ENCODE data around the gene P2RY1.
A peak's percentile ranks its signal among the peaks of the same experiment; 100 is the strongest.
"Not testable (repeated sequence)": the region's sequence is repeated elsewhere in the genome, so short reads cannot be mapped to it uniquely, and the experiment has no call there.

Gene P2RY1

DNA sequence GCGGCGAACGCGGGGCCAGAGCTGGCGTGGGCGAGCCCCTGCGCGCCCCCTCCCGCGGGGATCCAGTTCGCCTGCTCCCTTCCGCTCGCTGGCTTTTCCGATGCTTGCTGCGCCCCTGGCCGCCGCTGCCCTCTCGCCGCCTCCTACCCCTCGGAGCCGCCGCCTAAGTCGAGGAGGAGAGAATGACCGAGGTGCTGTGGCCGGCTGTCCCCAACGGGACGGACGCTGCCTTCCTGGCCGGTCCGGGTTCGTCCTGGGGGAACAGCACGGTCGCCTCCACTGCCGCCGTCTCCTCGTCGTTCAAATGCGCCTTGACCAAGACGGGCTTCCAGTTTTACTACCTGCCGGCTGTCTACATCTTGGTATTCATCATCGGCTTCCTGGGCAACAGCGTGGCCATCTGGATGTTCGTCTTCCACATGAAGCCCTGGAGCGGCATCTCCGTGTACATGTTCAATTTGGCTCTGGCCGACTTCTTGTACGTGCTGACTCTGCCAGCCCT, 721 bp downstream of the P2RY1 start:
- no peak for FAIRE-seq

GRCh38 chr3:152836269-152836668, 1.3 kb downstream of the P2RY1 start:
- FAIRE-seq (peak; percentile 53), DNase-seq (ENCODE audit: insufficient read length, low spot score) (no peak)

More for the DNA sequence above, 721 bp downstream of the P2RY1 start:
- peak; percentile 4 for DNase-seq (ENCODE audit: insufficient read length, low spot score)

DNA sequence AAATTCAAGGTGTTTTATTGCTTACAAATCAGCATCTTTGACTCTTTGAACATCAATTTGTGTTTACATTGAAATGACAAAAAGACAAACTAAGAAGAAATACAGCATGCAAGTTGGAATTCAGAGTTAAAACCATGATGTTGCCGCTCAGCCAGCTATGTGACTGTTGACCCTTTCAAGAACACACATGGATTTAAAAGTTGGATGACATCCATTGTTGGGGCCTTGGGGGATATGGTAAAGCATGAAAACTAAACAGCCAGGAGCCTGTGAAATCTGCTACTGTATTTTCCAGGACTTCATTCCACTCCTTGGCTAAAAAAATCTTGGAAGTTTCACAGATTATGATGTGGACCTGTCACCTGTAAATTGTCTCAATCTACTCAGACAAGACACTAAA, 4.6 kb downstream of the P2RY1 start:
- FAIRE-seq (no peak), DNase-seq (ENCODE audit: insufficient read length, low spot score) (no peak)

DNA sequence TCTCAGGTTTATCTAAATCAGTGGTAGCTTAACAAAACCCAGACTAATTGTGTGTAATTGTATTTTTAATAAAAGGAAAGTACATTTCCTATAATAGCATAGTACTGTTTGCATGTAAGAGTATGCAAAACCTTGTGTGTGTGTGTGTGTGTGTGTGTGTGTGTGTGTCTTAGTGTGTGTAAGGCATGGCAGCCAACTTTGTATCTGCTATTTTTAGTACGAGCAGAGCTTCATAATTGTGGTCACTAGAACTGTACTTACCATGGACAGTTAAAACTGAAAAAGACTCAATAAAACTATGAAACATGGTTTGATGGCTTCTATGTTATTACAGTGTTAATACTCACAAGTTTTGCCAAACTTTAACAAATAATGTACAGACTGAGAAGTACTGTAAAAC, 6.2 kb downstream of the P2RY1 start:
- DNase-seq (ENCODE audit: insufficient read length, low spot score) (no peak), FAIRE-seq (no peak)

GRCh38 chr3:152842413-152842812, 7.5 kb downstream of the P2RY1 start:
- FAIRE-seq: no peak

DNA sequence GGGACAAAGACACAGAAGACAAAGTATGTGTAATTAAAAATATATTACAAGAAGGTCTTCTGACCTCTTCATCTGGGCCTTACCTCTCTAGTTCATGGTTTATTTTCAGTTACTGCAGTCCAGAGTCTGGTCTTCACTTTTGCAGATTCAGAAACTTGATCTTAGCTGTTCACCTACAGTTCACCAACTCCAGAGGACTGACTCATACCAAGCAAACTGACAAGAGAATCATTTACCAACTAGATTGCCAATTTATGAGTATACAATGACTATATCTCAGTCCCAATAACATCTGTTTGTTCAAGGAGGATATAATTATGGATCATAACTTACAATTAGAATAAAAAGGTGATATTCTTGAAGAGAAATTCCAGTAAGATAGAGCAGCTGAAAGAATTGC, 9.0 kb downstream of the P2RY1 start:
- DNase-seq (ENCODE audit: insufficient read length, low spot score) (no peak), FAIRE-seq (no peak)

More at GRCh38 chr3:152842413-152842812, 7.5 kb downstream of the P2RY1 start:
- DNase-seq (ENCODE audit: insufficient read length, low spot score): no peak

DNA sequence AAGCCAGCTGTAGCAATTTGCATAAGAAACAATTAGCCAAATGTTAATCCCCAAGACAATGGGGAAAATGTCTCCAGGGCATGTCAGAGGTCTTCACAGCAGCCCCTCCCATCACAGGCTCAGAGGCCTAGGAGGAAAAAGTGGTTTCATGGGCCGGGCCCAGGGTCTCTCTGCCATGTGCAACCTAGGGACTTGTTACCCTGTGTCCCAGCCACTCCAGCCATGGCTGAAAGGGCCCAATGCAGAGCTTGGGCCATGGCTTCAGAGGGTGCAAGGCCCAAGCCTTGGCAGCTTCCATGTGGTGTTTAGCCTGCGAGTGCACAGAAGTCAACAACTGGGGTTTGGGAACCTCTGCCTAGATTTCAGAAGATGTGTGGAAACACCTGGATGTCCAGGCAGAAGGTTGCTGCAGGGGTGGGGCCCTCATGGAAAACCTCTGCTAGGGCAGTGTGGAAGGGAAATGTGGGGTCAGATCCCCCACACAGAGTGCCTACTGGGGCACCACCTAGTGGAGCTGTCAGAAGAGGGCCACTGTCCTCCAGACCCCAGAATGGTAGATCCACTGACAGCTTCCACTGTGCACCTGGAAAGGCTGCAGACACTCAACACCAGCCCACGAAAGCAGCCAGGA, 11.8 kb downstream of the P2RY1 start:
- not testable (repeated sequence) for DNase-seq (ENCODE audit: insufficient read length, low spot score); FAIRE-seq

DNA sequence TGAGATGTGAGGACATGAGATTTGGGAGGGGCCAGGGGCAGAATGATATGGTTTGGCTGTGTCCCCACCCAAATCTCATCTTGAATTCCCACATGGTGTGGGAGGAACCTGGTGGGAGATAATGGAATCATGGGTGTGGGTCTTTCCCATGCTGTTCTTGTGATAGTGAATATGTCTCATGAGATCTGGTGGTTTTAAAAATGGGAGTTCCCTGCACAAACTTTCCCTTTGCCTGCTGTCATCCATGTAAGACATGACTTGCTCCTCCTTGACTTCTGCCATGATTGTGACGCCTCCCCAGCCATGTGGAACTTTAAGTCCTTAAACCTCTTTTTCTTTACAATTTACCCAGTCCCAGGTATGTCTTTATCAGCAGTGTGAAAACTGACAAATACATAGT, 12.7 kb downstream of the P2RY1 start:
- DNase-seq (ENCODE audit: insufficient read length, low spot score); FAIRE-seq: not testable (repeated sequence)

GRCh38 chr3:152849996-152850578, 15.2 kb downstream of the P2RY1 start:
- DNase-seq (ENCODE audit: insufficient read length, low spot score): no peak
- no peak for FAIRE-seq

DNA sequence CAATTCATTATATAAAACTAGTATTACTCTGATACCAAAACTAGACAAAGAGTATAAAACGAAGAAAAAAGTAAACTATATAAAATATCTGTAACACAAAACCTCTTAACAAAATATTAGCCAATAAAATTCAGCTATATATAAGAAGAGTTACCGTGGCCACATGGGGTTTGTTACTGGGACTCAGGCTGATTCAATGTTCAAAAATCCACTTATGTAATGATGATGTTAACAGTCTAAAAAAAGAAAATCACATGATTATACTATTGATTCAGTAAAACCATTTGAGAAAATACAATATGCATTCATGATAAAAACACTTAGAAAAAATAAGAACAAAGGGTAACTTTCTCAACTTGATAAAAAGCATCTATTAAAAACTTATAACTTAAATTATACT, 18.3 kb downstream of the P2RY1 start:
- no peak for FAIRE-seq
- no peak for DNase-seq (ENCODE audit: insufficient read length, low spot score)

DNA sequence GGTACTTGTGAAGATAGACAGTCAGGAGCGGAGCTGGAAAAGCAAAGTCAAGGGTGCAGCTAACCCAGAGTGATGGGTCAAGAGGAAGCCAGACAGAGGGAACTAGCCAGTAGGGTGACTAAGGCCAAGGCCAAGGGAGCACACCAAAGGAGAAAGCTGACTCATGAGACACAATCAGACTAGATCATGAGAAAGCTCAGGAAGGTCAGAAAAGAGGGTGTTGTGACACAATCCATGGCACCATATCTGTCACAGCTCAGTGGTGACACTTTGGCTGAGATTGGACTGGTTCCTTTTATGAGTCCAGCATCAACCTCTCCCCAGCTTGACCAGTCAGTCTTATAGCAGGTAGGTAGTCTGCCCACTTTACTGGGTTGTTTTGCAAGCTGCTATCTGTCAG, 22.2 kb downstream of the P2RY1 start:
- DNase-seq (ENCODE audit: insufficient read length, low spot score): no peak
- FAIRE-seq: no peak

DNA sequence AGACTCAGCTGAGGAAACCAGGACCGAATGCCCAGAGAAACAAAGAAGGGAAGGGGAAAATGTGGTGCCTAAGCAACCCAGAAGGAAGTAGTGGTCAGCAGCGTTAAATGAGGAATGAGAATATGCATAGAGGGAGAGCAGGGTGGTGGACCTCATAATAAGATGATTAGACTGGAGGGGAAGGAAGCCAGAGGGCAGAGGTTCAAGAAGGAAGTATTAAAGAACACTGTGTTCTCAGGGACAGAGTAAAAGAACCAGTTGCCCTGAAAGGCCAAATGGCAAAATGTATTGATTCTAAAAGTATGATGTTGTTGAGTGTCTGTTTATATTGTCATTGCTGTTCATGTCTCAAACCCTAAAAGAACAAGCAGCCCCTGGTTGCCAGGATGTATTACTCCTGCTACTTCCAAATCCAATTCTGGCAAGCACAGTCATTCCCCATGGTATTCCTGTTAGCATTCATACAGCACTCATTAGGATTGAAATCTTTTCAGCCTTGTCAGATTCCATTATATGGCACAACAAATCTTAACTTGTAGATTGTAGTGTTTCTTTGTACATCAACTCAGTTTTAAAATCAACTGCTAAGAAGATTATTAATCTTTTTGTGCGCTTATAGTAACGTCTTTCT, 23.4 kb downstream of the P2RY1 start:
- DNase-seq (ENCODE audit: insufficient read length, low spot score) (no peak), FAIRE-seq (no peak)

DNA sequence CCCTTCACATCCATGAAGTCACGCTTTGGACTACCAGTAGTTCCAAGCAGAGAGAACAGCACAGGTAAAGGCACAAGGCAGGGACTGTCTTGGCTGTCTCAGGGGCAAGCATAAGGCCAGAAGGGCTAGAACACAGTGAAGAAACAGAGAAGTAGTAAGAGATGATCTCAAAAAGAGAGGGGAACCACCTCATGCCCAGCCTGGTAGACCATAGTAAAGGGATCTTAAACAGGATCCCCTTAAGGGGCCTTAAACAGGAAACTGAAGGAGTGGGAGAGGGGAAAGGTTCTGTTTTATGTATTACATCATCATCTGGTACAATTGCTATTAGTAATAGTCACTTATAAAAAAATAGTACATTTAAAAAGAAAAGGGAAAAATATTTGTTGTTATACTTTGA, 25.8 kb downstream of the P2RY1 start:
- DNase-seq (ENCODE audit: insufficient read length, low spot score): no peak
- FAIRE-seq: no peak

- FAIRE-seq (no peak), DNase-seq (ENCODE audit: insufficient read length, low spot score) (no peak)
Measured at GRCh38 chr3:152865668-152866245, 30.8 kb downstream of the P2RY1 start.

GRCh38 chr3:152870027-152870426, 35.1 kb downstream of the P2RY1 start:
- FAIRE-seq (no peak), DNase-seq (ENCODE audit: insufficient read length, low spot score) (no peak)

DNA sequence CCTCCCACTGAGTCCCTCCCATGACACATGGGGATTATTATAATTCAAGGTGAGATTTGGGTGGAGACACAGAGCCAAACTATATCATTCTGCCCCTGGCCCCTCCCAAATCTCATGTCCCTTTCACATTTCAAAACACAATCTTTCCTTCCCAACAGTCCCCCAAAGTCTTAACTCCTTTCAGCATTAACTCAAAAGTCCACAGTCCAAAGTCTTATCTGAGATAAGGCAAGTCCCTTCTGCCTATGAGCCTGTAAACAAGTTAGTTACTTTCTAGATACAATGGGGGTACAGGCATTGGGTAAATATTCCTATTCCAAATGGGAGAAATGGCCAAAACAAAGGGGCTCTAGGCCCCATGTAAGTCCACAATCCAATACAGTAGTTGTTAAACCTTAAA, 38.4 kb downstream of the P2RY1 start:
- not testable (repeated sequence) for FAIRE-seq; DNase-seq (ENCODE audit: insufficient read length, low spot score)

- FAIRE-seq: no peak
Measured at GRCh38 chr3:152874896-152875749, 40.2 kb downstream of the P2RY1 start.

DNA sequence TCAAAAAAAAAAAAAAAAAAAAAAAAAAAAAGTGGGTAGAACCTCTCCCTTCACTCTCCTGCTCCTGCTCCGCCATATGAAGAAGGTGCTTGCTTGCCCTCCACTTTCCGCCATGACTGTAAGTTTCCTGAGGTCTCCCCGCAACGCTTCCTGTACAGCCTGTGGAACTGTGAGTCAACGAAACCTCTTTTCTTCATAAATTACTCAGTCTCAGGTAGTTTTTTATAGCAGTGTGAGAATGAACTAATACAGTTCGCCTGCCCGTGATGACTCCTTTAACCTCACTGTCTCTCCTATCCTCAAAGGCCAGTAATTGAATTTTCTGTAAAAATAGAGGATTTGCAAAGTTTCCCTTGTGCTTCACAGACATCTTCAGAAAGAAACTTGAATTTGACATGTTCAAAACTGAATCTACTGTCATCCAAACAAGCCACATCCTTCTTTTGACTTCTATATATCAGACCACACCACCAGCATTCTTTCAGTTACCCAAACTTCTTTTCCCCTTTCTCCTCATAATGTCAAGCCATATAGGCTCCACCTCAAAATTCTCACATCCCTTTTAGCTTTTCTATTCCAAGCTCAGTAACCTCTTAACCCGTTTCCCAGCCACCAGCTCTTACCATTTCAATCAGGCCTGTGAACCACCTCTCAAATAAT, 44.3 kb downstream of the P2RY1 start:
- DNase-seq (ENCODE audit: insufficient read length, low spot score) (no peak), FAIRE-seq (no peak)

More at GRCh38 chr3:152874896-152875749, 40.2 kb downstream of the P2RY1 start:
- no peak for DNase-seq (ENCODE audit: insufficient read length, low spot score)

GRCh38 chr3:152879790-152880174, 44.9 kb downstream of the P2RY1 start:
- no peak for DNase-seq (ENCODE audit: insufficient read length, low spot score)
- FAIRE-seq: no peak

DNA sequence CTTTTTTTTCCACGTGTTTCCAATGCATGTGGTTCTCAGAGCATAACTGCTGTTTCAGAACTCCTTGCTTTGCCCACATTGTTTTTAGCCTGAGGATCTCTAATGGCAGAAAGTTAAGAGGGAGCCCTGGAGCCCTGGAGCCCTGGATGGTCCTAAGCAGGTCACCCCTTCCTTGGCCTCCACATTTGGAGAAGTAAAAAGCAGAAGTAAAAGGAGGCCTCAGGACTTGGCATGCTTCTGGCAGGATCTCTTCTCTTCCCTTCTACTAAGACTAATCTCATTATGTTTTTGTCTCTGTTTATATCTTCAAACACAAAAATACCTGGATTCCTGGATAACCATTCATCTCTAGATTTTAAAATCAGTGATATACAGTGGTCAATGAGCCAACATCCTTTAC, 50.1 kb downstream of the P2RY1 start:
- no peak for DNase-seq (ENCODE audit: insufficient read length, low spot score)
- FAIRE-seq: no peak

Data from GM19239 (cell line).